Activated gamma-delta T cell treated with Interleukin-2 at 50 U/mL for 16 hours (primary cell): ENCODE measurements around the gene TSPAN4.

Experiments used
- DNase-seq: peaks from one replicate; pipeline ENCODE4 v3.0.0-alpha.2; 2020

Gene TSPAN4

GRCh38 chr11:853682-854448 is 11.2 kb downstream of the TSPAN4 start:
- DNase-seq, result no peak

- no peak for DNase-seq
Observed at GRCh38 chr11:854601-855329, 12.1 kb downstream of the TSPAN4 start.

GRCh38 chr11:855330-855674 is 12.7 kb downstream of the TSPAN4 start:
- DNase-seq, result no peak

- no peak for DNase-seq
Observed at GRCh38 chr11:855796-856195, 13.1 kb downstream of the TSPAN4 start.

- DNase-seq, result no peak
Observed at GRCh38 chr11:856397-856796, 13.7 kb downstream of the TSPAN4 start.

- no peak for DNase-seq
Observed at GRCh38 chr11:858053-858761, 15.6 kb downstream of the TSPAN4 start.

GRCh38 chr11:858762-859339 is 16.2 kb downstream of the TSPAN4 start:
- no peak for DNase-seq

- DNase-seq, result no peak
Observed at GRCh38 chr11:859394-860131, 16.9 kb downstream of the TSPAN4 start.

- DNase-seq, result no peak
Observed at GRCh38 chr11:860234-861104, 17.8 kb downstream of the TSPAN4 start.

- DNase-seq, result no peak
Observed at GRCh38 chr11:861105-861479, 18.4 kb downstream of the TSPAN4 start.

- no peak for DNase-seq
Observed at GRCh38 chr11:862081-862661, 19.5 kb downstream of the TSPAN4 start.

GRCh38 chr11:862696-863022 is 20.0 kb downstream of the TSPAN4 start:
- no peak for DNase-seq

- DNase-seq, result no peak
Observed at GRCh38 chr11:863023-863909, 20.6 kb downstream of the TSPAN4 start.

GRCh38 chr11:863910-864827 is 21.5 kb downstream of the TSPAN4 start:
- DNase-seq, result no peak

- no peak for DNase-seq
Observed at GRCh38 chr11:864898-865297, 22.2 kb downstream of the TSPAN4 start.

- no peak for DNase-seq
Observed at GRCh38 chr11:865462-866430, 23.1 kb downstream of the TSPAN4 start.

GRCh38 chr11:866481-866880 is 23.8 kb downstream of the TSPAN4 start:
- DNase-seq, result no peak

GRCh38 chr11:867856-868358 is 25.3 kb downstream of the TSPAN4 start:
- DNase-seq, result no peak
